Heart left ventricle (tissue), 16 donors: ENCODE measurements around the gene PGAM4. TPM values are rescaled to one million over a fixed set of nuclear protein-coding genes. Genes with fewer than 3 reads are reported as not detected.

ENCODE experiments used
- ATAC-seq, 4 donors: fragments of 200-7000 bp; cut with Tn5 transposase; one replicate each; pipeline ENCODE4 v1.9.1; 2020 to 2022; ENCODE audit warnings: moderate library complexity in 4 of 4, mild to moderate bottlenecking in 3 of 4, moderate number of reproducible peaks in 1 of 4
- DNase-seq, 5 donors: peaks; one replicate each; pipeline ENCODE4 v3.0.0-alpha.2; 2020
- H3K27ac ChIP-seq, 12 donors: fragments of 200-600 bp; sonication (generic) in 4 of 12; one replicate each; pipeline versions ENCODE4 v1.5.0 to v1.8.0; 2016 to 2022; ENCODE audit warnings: mild to moderate bottlenecking in 2 of 12
- H3K27me3 ChIP-seq, 9 donors: fragments of 200-600 bp; sonication (generic) in 2 of 9; one replicate each; pipeline versions ENCODE4 v1.5.1 to v1.8.0; 2016 to 2022; ENCODE audit warnings: mild to moderate bottlenecking in 3 of 9
- H3K36me3 ChIP-seq, 9 donors: fragments of 200-600 bp; sonication (generic) in 2 of 9; one replicate each; pipeline versions ENCODE4 v1.5.0 to v1.8.0; 2018 to 2022; ENCODE audit warnings: mild to moderate bottlenecking in 2 of 9
- H3K4me1 ChIP-seq, 12 donors: fragments of 200-600 bp; sonication (generic) in 4 of 12; one replicate each; pipeline versions ENCODE4 v1.5.0 to v1.8.0; 2016 to 2022; ENCODE audit warnings: mild to moderate bottlenecking in 3 of 12
- H3K4me3 ChIP-seq, 12 donors: fragments of 200-600 bp; sonication (generic) in 4 of 12; one replicate each; pipeline versions ENCODE4 v1.5.0 to v1.8.0; 2017 to 2022; ENCODE audit warnings: mild to moderate bottlenecking in 9 of 12, moderate library complexity in 4 of 12
- H3K9me3 ChIP-seq, 12 donors: fragments of 200-600 bp; sonication (generic) in 4 of 12; one replicate each; pipeline versions ENCODE4 v1.5.0 to v1.8.0; 2016 to 2022; ENCODE audit warnings: mild to moderate bottlenecking in 1 of 12
- CTCF ChIP-seq, 12 donors: fragments of 200-600 bp; sonication (generic) in 4 of 12; IDR thresholded peaks; one replicate each; pipeline versions ENCODE4 v1.5.0 to v1.8.0; 2018 to 2022; ENCODE audit warnings: antibody characterized with exemption in 12 of 12, mild to moderate bottlenecking in 5 of 12
- POLR2A ChIP-seq, 2 donors: fragments of 450-650 bp; IDR thresholded peaks; one replicate each; pipeline ENCODE4 v1.6.1; 2017; ENCODE audit warnings: antibody characterized with exemption in 2 of 2, mild to moderate bottlenecking in 2 of 2, moderate library complexity in 2 of 2
- WGBS, 4 donors: extraction: QIAGEN DNeasy Blood & Tissue Kit in 2 of 4; methylation state at CpG; one replicate each; pipeline versions ENCODE4 v1.1.5 to v1.1.7; 2013 to 2018; 5-methylcytosine and 5-hydroxymethylcytosine counted together
- intact Hi-C, 10 donors: fragments of 100-400 bp; cut with DNase I; formaldehyde crosslinking; loops; one replicate each; pipeline versions ENCODE4 v1.11.1 to v1.14.2; 2022
- long read RNA-seq, 3 donors: library from polyadenylated mRNA; unstranded; transcript quantifications; one replicate each; pipeline ENCODE4 v2.0.0, GENCODE V29; 2020 to 2021
- polyA plus RNA-seq, 2 donors: library from polyadenylated mRNA; stranded (reverse); fragments of 200-250 nt; gene quantifications; one replicate each; pipeline ENCODE4 v1.2.3, GENCODE V29; 2013
- total RNA-seq, 9 donors: library from RNA; depleted of rRNA in 2 of 9; stranded (reverse); fragments of >200 nt in 2 of 9; fragmentation: NEBNext Ultra II Directional in 3 of 9; extraction: Animal tissue kit (Norgen Biotek cat#: 25700) in 3 of 9; gene quantifications; one replicate each; pipeline versions ENCODE4 v1.1.0 to v1.2.4, GENCODE V29; 2016 to 2023
- donor health status: ischemic (EF 13 %, LVEDD 7.1; RV severe dilation, severe dysfunction).
- donor health status: healthy with polysubstance abuse.
- donor health status: DM: no; HTN: yes; CAD: no.
- donor health status: DM: no; HTN: no; CAD: no.
- donor health status: ischemic (EF 25% LVEDD 6.9; RV normal size, moderate dysfunction).
- donor health status: ischemic (EF 25% LVEDD 5.7; RV mildly dilated, moderate dysfunction).
- donor health status: healthy.
- donor health status: DM: yes; HTN: yes; CAD: no.
- donor health status: ischemic (EF 35%, LVEDD 5.7; RV mildly dilated, moderate dysfunction).
- donor health status: nonischemic (EF 11% LVEDD 7.7; RV severe dilation, severe dysfunction).
- donor health status: DM: yes; HTN: yes; CAD: no.
- donor health status: PGD.
- donor health status: ischemic (EF 29% LVEDD 5.4; RV normal size, mild dysfunction).
- donor health status: nonischemic (EF 23%, LVEDD 6.1; RV moderate dilation, normal function).

Gene PGAM4
- total RNA-seq: not detected
- polyA plus RNA-seq: under 1 TPM in 1 of 2 donors, not detected in 1; 0.19 TPM
- long read RNA-seq, donor 1: 0 reads
- long read RNA-seq, donor 2: 0 reads
- long read RNA-seq, donor 3: 0 reads

- no peak within 1 kb of the TSS for H3K27ac ChIP-seq
- ATAC-seq (no peak), DNase-seq (no peak)
- no peaks in the 10 kb centered on the region for H3K27me3 ChIP-seq
- intact Hi-C loops: no loop called here
- H3K36me3 ChIP-seq: no peaks in the 10 kb centered on the region
- H3K4me3 ChIP-seq: no peak within 1 kb of the TSS
- TF ChIP-seq POLR2A (IDR thresholded peaks at IDR 0.05) (no peak), CTCF (IDR thresholded peaks at IDR 0.05) (no peak)
- no peaks in the 10 kb centered on the region for H3K9me3 ChIP-seq
- H3K4me1 ChIP-seq: no peaks in the 10 kb centered on the region
- WGBS, 4 donors: 90 to 99% (median 95%) methylated on average over 13 of the region's 13 CpGs
Measured at GRCh38 chrX:77969538-77969937, at the start of gene PGAM4. TSS of gene PGAM4 (minus strand) at chrX:77969638. CDS start at chrX:77969638, 0 bp downstream.

DNA sequence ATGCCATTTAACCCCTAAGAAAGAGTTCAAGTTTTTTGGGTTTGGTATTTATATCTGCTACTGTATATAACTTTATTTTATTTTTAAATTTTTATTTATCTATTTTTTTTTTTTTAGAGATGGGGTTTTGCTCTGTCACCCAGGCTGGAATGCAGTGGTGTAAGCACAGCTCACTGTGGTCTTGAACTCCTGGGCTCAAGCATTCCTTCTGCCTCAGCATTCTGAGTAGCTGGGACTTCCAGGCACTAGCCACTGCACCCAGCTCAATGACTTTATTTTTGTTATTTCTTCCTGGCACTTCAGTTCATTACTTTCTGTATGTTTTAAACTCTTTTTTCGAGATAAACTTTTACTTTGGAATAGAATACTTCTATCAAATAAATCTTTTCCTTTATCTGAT lies 42.4 kb upstream of the PGAM4 start:
- TF ChIP-seq POLR2A (IDR thresholded peaks at IDR 0.05): no peak
- TF ChIP-seq CTCF (IDR thresholded peaks at IDR 0.05): no peak
- Histone ChIP-seq H3K9me3 (no peaks in the 10 kb centered on the region), H3K4me1 (no peaks in the 10 kb centered on the region), H3K27me3 (no peaks in the 10 kb centered on the region), H3K27ac (no peak overlapping the region), H3K4me3 (no peak overlapping the region), H3K36me3 (peaks cover 0 to 29% (median 0%) of the 10 kb centered on the region in 9 donors)
- ATAC-seq: no peak
- 66 to 100% (median 86%) methylated on average over 1 of the region's 1 CpG for WGBS, 4 donors
- no peak for DNase-seq
- intact Hi-C loops: loop anchor here in 1 of 10 donors (10.0 kb wide), 1 partner anchor 63 kb away; no protein-coding TSS in a partner anchor

DNA sequence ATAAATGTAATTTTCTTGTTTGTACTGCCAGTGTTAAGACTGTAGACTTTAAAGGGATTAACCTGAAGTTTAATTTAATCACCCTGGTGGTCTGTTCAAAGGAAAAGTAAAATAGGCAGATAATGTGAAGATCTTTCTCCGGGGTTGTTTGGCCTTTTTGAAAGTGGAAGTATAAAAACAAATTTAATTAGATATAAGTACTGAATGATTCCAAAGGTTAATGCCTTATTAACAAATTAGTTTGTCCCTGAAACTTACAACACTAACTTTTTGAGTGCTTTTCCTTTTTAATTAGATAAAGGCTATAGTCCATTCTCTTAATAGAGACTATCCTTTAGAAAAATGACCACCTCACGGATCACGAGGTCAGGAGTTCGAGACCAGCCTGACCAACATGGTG lies 10.4 kb upstream of the PGAM4 start:
- intact Hi-C loops: no loop called here
- Histone ChIP-seq H3K36me3 (no peaks in the 10 kb centered on the region), H3K27ac (no peak overlapping the region), H3K9me3 (no peaks in the 10 kb centered on the region), H3K4me3 (no peak overlapping the region), H3K4me1 (no peaks in the 10 kb centered on the region), H3K27me3 (no peaks in the 10 kb centered on the region)
- no peak for TF ChIP-seq CTCF (IDR thresholded peaks at IDR 0.05)
- 76 to 97% (median 90%) methylated on average over 4 of the region's 4 CpGs for WGBS, 4 donors
- no peak for ATAC-seq
- no peak for DNase-seq

DNA sequence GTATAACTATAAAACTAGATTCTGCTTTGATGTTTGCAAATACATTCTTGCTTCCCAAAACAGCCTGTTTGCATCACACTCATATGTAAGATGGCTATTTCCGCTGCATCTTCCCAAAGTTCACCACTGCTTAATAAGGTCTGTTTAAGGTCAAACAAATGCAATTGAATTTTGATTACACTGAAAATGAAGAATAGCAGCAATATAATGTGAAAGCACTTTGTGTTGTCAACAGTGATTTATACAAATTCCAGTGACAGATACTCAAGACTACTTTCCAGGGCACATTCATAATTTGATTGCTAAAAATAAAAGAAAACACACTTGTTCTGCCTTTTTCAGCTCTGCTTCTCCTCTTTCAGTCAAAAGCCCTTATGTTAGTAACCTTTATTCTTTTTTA lies 8.1 kb upstream of the PGAM4 start:
- intact Hi-C loops: no loop called here
- Histone ChIP-seq H3K4me3 (no peak overlapping the region), H3K36me3 (no peaks in the 10 kb centered on the region), H3K27me3 (no peaks in the 10 kb centered on the region), H3K4me1 (no peaks in the 10 kb centered on the region), H3K9me3 (no peaks in the 10 kb centered on the region), H3K27ac (no peak overlapping the region)
- 85 to 100% (median 95%) methylated on average over 1 of the region's 1 CpG for WGBS, 4 donors
- DNase-seq (no peak), ATAC-seq (no peak)
- TF ChIP-seq POLR2A (IDR thresholded peaks at IDR 0.05): no peak
- TF ChIP-seq CTCF (IDR thresholded peaks at IDR 0.05): no peak
